Transverse colon (tissue), 4 donors: ENCODE measurements around the gene MPRIP.

Source experiments
- POLR2A ChIP-seq: fragments of 450-650 bp; IDR thresholded peaks from one replicate; pipeline ENCODE4 v1.6.1; 2016; ENCODE audit warnings: antibody characterized with exemption, mild to moderate bottlenecking, moderate library complexity
- POLR2AphosphoS5 ChIP-seq, 3 donors: sonication (generic); formaldehyde crosslinking; IDR thresholded peaks; one replicate each; pipeline ENCODE4 v1.6.1; 2016; ENCODE audit warnings: antibody characterized with exemption in 3 of 3
- TF ChIP-seq, protein P1 (sequence below), 5 experiments: fragments of 200-600 bp in 3 of 5; fragments of 450-650 bp in 2 of 5; sonication (generic) in 3 of 5; IDR thresholded peaks; 1 replicate in 2 of 5; 2 replicates in 3 of 5; pipeline ENCODE4 v1.5.1; 2016 to 2017; ENCODE audit warnings: antibody characterized with exemption in 5 of 5, inconsistent platforms in 3 of 5, mild to moderate bottlenecking in 2 of 5, moderate library complexity in 1 of 5

DNA sequence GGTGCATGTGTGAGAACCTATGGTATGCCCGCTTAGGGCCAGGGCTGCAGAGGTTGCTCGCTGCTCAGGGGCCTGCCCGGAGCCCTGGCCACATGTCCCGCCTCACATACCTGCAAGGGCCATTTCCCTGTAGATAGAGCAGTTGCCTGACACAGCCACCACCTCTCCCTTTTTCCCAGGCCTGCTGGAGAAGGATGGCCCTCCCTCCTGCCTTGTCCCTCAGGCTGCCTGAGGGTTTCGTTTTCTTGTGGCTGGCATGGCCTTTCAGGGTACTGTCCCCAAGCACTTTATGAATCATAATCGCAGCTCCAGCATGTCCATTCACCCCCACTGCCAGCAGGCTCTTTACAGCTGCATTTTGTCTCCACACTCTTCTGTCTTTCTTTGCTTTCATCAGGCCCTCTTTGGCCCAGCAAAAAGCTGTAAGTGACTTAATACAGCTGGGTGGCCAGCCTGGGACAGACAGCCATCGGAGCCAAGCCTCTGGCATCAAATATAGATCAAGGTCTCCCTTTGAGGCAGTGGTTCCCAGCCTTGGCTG is 65.7 kb downstream of the MPRIP start:
- TF ChIP-seq POLR2AphosphoS5 (IDR thresholded peaks at IDR 0.05) (no peak), POLR2A (no peak)
- TF ChIP-seq, protein P1, sequence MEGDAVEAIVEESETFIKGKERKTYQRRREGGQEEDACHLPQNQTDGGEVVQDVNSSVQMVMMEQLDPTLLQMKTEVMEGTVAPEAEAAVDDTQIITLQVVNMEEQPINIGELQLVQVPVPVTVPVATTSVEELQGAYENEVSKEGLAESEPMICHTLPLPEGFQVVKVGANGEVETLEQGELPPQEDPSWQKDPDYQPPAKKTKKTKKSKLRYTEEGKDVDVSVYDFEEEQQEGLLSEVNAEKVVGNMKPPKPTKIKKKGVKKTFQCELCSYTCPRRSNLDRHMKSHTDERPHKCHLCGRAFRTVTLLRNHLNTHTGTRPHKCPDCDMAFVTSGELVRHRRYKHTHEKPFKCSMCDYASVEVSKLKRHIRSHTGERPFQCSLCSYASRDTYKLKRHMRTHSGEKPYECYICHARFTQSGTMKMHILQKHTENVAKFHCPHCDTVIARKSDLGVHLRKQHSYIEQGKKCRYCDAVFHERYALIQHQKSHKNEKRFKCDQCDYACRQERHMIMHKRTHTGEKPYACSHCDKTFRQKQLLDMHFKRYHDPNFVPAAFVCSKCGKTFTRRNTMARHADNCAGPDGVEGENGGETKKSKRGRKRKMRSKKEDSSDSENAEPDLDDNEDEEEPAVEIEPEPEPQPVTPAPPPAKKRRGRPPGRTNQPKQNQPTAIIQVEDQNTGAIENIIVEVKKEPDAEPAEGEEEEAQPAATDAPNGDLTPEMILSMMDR (IDR thresholded peaks at IDR 0.05), result no peak
